SJSA1 (cell line): ENCODE results near the gene PTK6. TPM values are rescaled to one million over a fixed set of nuclear protein-coding genes. Genes with fewer than 3 reads are reported as not detected.
"Not testable (repeated sequence)": the region's sequence is repeated elsewhere in the genome, so short reads cannot be mapped to it uniquely, and the experiment has no call there.

ENCODE experiments used
- DNase-seq, 2 experiments: peaks; one replicate each; pipeline ENCODE4 v3.0.0-alpha.2; 2015 to 2020; ENCODE audit warnings: low spot score in 2 of 2, low read depth in 1 of 2
- H3K27ac ChIP-seq: fragments of 250-450 bp; sonication (Bioruptor Pico); 2 replicates; pipeline ENCODE4 v1.5.1; 2020; ENCODE audit warnings: mild to moderate bottlenecking, moderate library complexity
- H3K27me3 ChIP-seq: fragments of 250-450 bp; sonication (Bioruptor Pico); replicated peaks from 2 replicates; pipeline ENCODE4 v1.5.1; 2020; ENCODE audit warnings: mild to moderate bottlenecking, moderate library complexity
- H3K36me3 ChIP-seq: fragments of 250-450 bp; sonication (Bioruptor Pico); 2 replicates; pipeline ENCODE4 v1.5.1; 2020; ENCODE audit warnings: mild to moderate bottlenecking
- H3K4me1 ChIP-seq: fragments of 250-450 bp; sonication (Bioruptor Pico); replicated peaks from 2 replicates; pipeline ENCODE4 v1.6.1; 2021; ENCODE audit warnings: mild to moderate bottlenecking
- H3K4me3 ChIP-seq: fragments of 250-450 bp; sonication (Bioruptor Pico); 2 replicates; pipeline ENCODE4 v1.5.1; 2020; ENCODE audit warnings: mild to moderate bottlenecking
- H3K9me3 ChIP-seq: fragments of 250-450 bp; sonication (Bioruptor Pico); replicated peaks from 2 replicates; pipeline ENCODE4 v1.5.1; 2020; ENCODE audit warnings: mild to moderate bottlenecking
- total RNA-seq: library from RNA; depleted of rRNA; stranded (reverse); fragments of >200 nt; shearing (Covaris generic); gene quantifications from 2 replicates; pipeline ENCODE4 v1.2.3, GENCODE V29; 2014

PTK6 gene
- total RNA-seq, 1 experiment from 2014 or later: not detected

GRCh38 chr20:63518351-63518861, 18.8 kb downstream of the PTK6 start:
- Histone ChIP-seq H3K4me1 (peaks cover 17% of the 10 kb centered on the region), H3K4me3 (no peak overlapping the region), H3K9me3 (peaks cover 4% of the 10 kb centered on the region; the same call in 1 of the 2 replicates), H3K27ac (no peak overlapping the region), H3K27me3 (0 out of 2 replicates have a peak, but pooled peaks cover 3% of the 10 kb centered on the region), H3K36me3 (peaks cover 22% of the 10 kb centered on the region)
- DNase-seq: no peak

DNA sequence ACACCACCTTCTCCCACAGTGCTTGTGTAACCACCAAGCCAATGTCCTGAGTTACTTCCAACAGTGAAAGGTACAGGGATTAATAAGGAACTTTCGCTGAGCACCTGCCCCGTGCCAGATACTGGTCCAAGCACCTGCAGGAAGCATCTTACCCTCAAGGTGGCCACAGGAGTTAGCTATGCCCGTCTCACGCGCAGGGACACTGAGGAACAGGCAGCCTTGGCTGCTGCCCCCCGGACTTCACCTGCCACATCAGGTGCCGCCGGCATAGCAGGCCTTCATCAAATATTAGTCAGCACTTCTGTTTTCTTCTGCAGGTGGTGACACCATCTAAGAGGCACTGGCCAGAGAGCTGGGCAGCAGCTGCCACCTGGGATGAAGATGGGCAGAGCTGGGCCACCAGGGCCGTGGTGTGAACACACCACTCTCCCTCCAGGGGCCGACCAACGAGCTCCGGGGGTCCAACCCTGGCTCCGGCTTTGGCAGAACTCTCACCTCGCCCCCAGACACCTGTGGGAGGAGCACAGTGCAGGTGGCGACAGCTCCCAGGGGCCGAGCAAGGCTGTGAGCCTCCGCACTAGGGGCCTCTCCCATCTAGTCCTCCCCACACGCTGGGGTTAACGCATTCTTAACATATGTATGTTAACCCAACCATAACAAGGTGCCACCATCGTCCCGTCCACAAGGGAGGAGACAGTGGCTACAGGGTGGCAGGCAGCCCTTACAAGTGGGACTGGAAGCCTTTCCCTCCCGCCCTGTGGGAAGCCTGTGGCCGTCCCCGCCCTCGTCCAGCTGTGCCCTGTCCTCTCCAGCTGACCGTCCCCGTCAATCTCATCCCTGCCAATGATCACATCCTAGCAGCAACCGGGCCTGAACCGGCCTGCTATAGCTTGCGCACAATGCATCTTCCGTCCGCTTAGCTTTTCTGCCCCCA, 19.5 kb downstream of the PTK6 start:
- H3K9me3 ChIP-seq: no peaks in the 10 kb centered on the region
- no peak for DNase-seq
- H3K27me3 ChIP-seq: 0 out of 2 replicates have a peak, but pooled peaks cover 3% of the 10 kb centered on the region
- peaks cover 17% of the 10 kb centered on the region for H3K4me1 ChIP-seq
- H3K4me3 ChIP-seq: no peak overlapping the region
- no peak overlapping the region for H3K27ac ChIP-seq
- H3K36me3 ChIP-seq: peaks cover 17% of the 10 kb centered on the region

- H3K36me3 ChIP-seq, H3K27ac ChIP-seq, H3K9me3 ChIP-seq, DNase-seq, H3K4me3 ChIP-seq, H3K27me3 ChIP-seq: not testable (repeated sequence)
- H3K4me1 ChIP-seq: peaks cover 16% of the 10 kb centered on the region
These were observed 22.7 kb downstream of the PTK6 start for GRCh38 chr20:63514520-63514919.

DNA sequence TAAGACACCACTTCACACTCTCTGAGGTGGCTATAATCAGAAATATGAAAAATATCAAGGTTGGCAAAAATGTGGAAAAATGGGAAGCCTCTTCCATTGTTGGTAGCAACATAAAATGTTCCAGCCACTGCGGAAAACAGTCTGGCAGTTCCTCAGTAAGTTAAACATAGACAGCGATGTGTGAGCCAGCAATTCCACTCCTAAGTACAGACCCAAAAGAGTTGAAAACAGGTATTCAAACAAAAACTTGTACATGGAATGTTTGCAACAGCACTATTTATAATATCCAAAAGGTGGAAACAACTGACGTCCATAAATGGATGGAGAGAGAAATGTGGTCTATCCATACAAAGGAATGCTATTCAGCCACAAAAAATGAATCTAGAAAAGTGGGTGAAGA, 24.0 kb downstream of the PTK6 start:
- no peak for DNase-seq
- H3K27me3 ChIP-seq: 0 out of 2 replicates have a peak, but pooled peaks cover 3% of the 10 kb centered on the region
- H3K36me3 ChIP-seq: no peaks in the 10 kb centered on the region
- no peak overlapping the region for H3K27ac ChIP-seq
- no peaks in the 10 kb centered on the region; the same call in 1 of the 2 replicates for H3K9me3 ChIP-seq
- peaks cover 19% of the 10 kb centered on the region for H3K4me1 ChIP-seq
- no peak overlapping the region for H3K4me3 ChIP-seq

- Histone ChIP-seq H3K36me3 (no peaks in the 10 kb centered on the region), H3K4me3 (no peak overlapping the region)
- DNase-seq: peak; percentile 82
These were observed 28.1 kb downstream of the PTK6 start for GRCh38 chr20:63509088-63509564.

DNA sequence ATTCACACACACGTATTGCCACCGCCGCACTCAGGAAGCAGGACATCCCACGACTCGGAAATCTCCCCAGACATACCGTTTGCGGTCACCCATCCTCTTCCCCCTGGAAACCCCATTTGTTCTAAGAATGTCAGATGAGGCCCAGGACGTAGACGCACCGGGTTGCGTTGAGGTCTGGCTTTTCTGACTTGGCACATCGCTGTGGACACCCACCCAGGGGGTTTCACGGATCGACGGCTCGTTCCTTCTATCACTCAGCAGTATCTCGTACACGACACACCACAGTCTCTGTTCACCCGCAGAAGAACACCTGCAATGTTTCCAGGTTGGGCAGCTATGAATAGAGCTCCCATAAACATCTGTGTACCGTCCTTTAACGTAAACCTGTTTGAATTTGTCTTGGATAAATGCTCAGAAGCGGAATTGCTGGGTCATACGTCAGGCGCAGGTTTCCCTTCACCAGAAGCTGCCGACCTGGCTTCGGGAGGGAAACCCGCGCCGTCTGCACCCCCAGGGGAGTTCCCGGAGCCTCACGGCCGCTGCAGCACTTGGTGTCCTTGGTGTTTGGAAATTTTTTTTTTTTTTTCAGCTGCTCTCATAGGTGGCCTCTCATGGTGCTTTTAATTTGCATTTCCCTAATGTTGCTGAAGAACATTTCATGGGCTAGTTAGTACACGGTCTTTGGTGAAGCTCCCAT, 29.0 kb downstream of the PTK6 start:
- Histone ChIP-seq H3K9me3 (no peaks in the 10 kb centered on the region; the same call in none of the 2 replicates), H3K36me3 (no peaks in the 10 kb centered on the region), H3K4me3 (no peak overlapping the region), H3K27me3 (0 out of 2 replicates have a peak, but pooled peaks cover 7% of the 10 kb centered on the region), H3K4me1 (peaks cover 19% of the 10 kb centered on the region), H3K27ac (no peak overlapping the region)
- no peak for DNase-seq

More at GRCh38 chr20:63509088-63509564, 28.1 kb downstream of the PTK6 start:
- no peak overlapping the region for H3K27ac ChIP-seq
- no peaks in the 10 kb centered on the region; the same call in none of the 2 replicates for H3K9me3 ChIP-seq
- H3K27me3 ChIP-seq: 0 out of 2 replicates have a peak, but pooled peaks cover 2% of the 10 kb centered on the region
- H3K4me1 ChIP-seq: peaks cover 19% of the 10 kb centered on the region

- Histone ChIP-seq H3K4me3 (no peak overlapping the region), H3K36me3 (no peaks in the 10 kb centered on the region), H3K9me3 (no peaks in the 10 kb centered on the region; the same call in none of the 2 replicates), H3K27me3 (peaks cover 10% of the 10 kb centered on the region; the same call in 1 of the 2 replicates), H3K4me1 (peaks cover 19% of the 10 kb centered on the region), H3K27ac (no peak overlapping the region)
- no peak for DNase-seq
These were observed 30.0 kb downstream of the PTK6 start for GRCh38 chr20:63507083-63507743.

- Histone ChIP-seq H3K36me3 (no peaks in the 10 kb centered on the region), H3K4me1 (peaks cover 15% of the 10 kb centered on the region), H3K27me3 (peaks cover 10% of the 10 kb centered on the region; the same call in 1 of the 2 replicates), H3K9me3 (no peaks in the 10 kb centered on the region; the same call in none of the 2 replicates), H3K4me3 (no peak overlapping the region), H3K27ac (no peak overlapping the region)
- DNase-seq: no peak
These were observed 31.5 kb downstream of the PTK6 start for GRCh38 chr20:63505723-63506122.

GRCh38 chr20:63505281-63505680, 31.9 kb downstream of the PTK6 start:
- no peak for DNase-seq
- H3K9me3 ChIP-seq: no peaks in the 10 kb centered on the region; the same call in none of the 2 replicates
- peaks cover 10% of the 10 kb centered on the region for H3K27me3 ChIP-seq
- no peak overlapping the region for H3K4me3 ChIP-seq
- peaks cover 11% of the 10 kb centered on the region for H3K4me1 ChIP-seq
- no peak overlapping the region for H3K27ac ChIP-seq
- no peaks in the 10 kb centered on the region for H3K36me3 ChIP-seq

GRCh38 chr20:63504642-63505041, 32.5 kb downstream of the PTK6 start:
- Histone ChIP-seq H3K9me3 (no peaks in the 10 kb centered on the region; the same call in none of the 2 replicates), H3K4me3 (no peak overlapping the region), H3K36me3 (no peaks in the 10 kb centered on the region), H3K27ac (no peak overlapping the region), H3K27me3 (peaks cover 13% of the 10 kb centered on the region), H3K4me1 (peaks cover 6% of the 10 kb centered on the region)
- DNase-seq: no peak

GRCh38 chr20:63503524-63503923, 33.7 kb downstream of the PTK6 start:
- peaks cover 17% of the 10 kb centered on the region for H3K27me3 ChIP-seq
- H3K27ac ChIP-seq: no peak overlapping the region
- H3K36me3 ChIP-seq: no peaks in the 10 kb centered on the region
- no peak for DNase-seq
- H3K9me3 ChIP-seq: no peaks in the 10 kb centered on the region; the same call in none of the 2 replicates
- no peak overlapping the region for H3K4me3 ChIP-seq
- peaks cover 3% of the 10 kb centered on the region for H3K4me1 ChIP-seq

- Histone ChIP-seq H3K4me1 (peaks cover 11% of the 10 kb centered on the region), H3K36me3 (no peaks in the 10 kb centered on the region), H3K27me3 (peaks cover 25% of the 10 kb centered on the region), H3K9me3 (no peaks in the 10 kb centered on the region; the same call in none of the 2 replicates), H3K4me3 (no peak overlapping the region), H3K27ac (no peak overlapping the region)
- no peak for DNase-seq
These were observed 34.5 kb downstream of the PTK6 start for GRCh38 chr20:63502671-63503172.
